Mesothelial cell of epicardium (in vitro differentiated cells): Measurements from ENCODE around the gene NR1D2. TPM values are rescaled to one million over a fixed set of nuclear protein-coding genes. Genes with fewer than 3 reads are reported as not detected.

ENCODE experiments used
- DNase-seq, 2 experiments: peaks; one replicate each; pipeline ENCODE4 v3.0.0; 2021; ENCODE audit warnings: low spot score in 2 of 2; ENCODE audit not compliant: unreplicated experiment in 2 of 2
- H3K27ac Mint-ChIP-seq: 2 replicates; pipeline ENCODE4 v1.8.0; 2021; ENCODE audit warnings: mixed read lengths
- H3K27me3 Mint-ChIP-seq: 2 replicates; pipeline ENCODE4 v1.8.0; 2021; ENCODE audit warnings: low read depth, mixed read lengths
- H3K36me3 Mint-ChIP-seq: 2 replicates; pipeline ENCODE4 v1.8.0; 2021; ENCODE audit warnings: mixed read lengths
- H3K4me1 Mint-ChIP-seq: 2 replicates; pipeline ENCODE4 v1.8.0; 2021; ENCODE audit warnings: mixed read lengths
- H3K4me3 Mint-ChIP-seq: 2 replicates; pipeline ENCODE4 v1.8.0; 2021; ENCODE audit warnings: mild to moderate bottlenecking, moderate library complexity, mixed read lengths
- H3K9me3 Mint-ChIP-seq: 2 replicates; pipeline ENCODE4 v1.8.0; 2021; ENCODE audit warnings: mixed read lengths
- total RNA-seq: library from RNA; stranded (reverse); gene quantifications from 3 replicates; pipeline ENCODE4 v1.2.1, GENCODE V29; 2021
- TF ChIP-seq, protein P1 (sequence below): fragments of 200-600 bp; sonication (generic); IDR thresholded peaks from one replicate; pipeline ENCODE4 v1.5.0; 2021; ENCODE audit warnings: antibody characterized with exemption; ENCODE audit not compliant: unreplicated experiment

The NR1D2 gene
- total RNA-seq, 1 donor from 2014 or later: 29.2 TPM

DNA sequence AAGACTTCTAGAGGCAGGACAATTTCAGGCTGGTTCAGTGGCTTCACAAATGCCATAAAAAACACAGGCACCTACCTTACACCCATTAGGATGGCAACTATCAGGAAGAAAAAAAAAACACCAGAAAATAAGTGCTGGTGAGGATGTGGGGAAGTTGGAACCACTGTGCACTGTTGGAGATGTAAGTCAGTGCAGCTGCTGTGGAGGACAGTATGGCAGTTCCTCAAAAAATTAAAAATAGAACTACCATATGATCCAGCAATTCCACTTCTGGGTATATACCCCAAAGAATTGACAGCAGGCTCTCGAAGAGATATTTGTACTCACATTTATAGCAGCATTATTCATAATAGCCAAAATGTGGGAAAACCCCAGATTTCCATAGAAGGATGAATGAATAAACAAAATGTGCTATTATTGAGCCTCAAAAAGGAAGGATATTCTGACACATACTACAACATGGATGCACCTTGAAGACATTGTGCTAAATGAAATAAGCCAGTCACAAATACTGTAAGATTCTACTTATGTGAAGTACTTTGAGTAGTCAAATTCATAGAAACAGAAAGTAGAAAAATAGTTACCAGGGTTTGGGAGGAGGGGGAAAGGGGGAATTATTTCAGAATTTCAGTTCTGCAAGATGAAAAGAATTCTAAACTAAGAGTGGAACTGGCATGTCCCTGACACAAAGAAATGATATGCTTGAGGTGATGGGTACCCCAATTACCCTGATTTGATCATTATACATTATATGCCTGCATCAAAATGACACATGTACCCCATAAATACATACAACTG lies 40.9 kb downstream of the NR1D2 start:
- no peaks in the 10 kb centered on the region for H3K27me3 Mint-ChIP-seq
- TF ChIP-seq, protein P1, sequence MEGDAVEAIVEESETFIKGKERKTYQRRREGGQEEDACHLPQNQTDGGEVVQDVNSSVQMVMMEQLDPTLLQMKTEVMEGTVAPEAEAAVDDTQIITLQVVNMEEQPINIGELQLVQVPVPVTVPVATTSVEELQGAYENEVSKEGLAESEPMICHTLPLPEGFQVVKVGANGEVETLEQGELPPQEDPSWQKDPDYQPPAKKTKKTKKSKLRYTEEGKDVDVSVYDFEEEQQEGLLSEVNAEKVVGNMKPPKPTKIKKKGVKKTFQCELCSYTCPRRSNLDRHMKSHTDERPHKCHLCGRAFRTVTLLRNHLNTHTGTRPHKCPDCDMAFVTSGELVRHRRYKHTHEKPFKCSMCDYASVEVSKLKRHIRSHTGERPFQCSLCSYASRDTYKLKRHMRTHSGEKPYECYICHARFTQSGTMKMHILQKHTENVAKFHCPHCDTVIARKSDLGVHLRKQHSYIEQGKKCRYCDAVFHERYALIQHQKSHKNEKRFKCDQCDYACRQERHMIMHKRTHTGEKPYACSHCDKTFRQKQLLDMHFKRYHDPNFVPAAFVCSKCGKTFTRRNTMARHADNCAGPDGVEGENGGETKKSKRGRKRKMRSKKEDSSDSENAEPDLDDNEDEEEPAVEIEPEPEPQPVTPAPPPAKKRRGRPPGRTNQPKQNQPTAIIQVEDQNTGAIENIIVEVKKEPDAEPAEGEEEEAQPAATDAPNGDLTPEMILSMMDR: no peak
- no peak for DNase-seq
- H3K36me3 Mint-ChIP-seq: no peaks in the 10 kb centered on the region
- H3K4me3 Mint-ChIP-seq: no peak overlapping the region
- no peak overlapping the region for H3K27ac Mint-ChIP-seq
- no peaks in the 10 kb centered on the region for H3K9me3 Mint-ChIP-seq
- H3K4me1 Mint-ChIP-seq: peaks cover 6% of the 10 kb centered on the region

DNA sequence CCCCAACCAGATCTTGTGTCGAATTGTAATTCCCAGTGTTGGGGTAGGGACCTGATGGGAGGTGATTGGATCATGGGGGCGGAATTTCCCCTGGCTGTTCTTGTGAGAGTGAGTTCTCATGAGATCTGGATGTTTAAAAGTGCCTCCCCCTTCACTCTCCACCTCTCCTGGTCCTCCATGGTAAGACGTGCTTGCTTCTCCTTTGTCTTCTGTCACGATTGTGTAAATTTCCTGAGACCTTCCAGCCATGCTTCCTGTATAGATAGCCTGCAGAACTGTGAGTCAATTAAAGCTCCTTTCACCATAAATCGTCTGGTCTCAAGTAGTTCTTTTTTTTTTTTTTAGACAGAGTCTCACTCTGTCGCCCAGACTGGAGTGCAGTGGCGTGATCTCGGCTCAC lies 42.3 kb downstream of the NR1D2 start:
- no peak overlapping the region for H3K27ac Mint-ChIP-seq
- TF ChIP-seq, protein P1: no peak
- H3K4me3 Mint-ChIP-seq: no peak overlapping the region
- H3K27me3 Mint-ChIP-seq: no peaks in the 10 kb centered on the region
- no peak for DNase-seq
- no peaks in the 10 kb centered on the region for H3K9me3 Mint-ChIP-seq
- H3K4me1 Mint-ChIP-seq: peaks cover 20% of the 10 kb centered on the region
- H3K36me3 Mint-ChIP-seq: no peaks in the 10 kb centered on the region

DNA sequence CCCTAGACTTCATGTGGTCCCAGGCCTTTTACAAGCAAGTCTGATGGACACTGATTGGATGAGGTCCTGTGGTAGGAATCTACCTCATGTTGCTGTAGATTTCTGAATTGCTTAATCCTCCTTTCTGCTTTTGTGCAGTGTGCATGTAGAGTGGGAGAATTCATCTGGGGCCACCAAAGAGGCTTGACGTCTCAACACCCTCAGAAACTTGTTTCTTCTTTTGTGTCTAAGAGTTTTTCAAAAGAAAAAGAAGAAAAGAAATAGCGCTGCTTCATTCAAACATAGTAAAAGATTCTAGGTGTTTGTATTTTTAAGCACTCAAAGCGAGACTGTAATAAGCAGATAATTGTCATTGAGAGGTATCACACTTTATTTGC lies 46.2 kb downstream of the NR1D2 start:
- peaks cover 46% of the 10 kb centered on the region for H3K4me1 Mint-ChIP-seq
- no peaks in the 10 kb centered on the region for H3K36me3 Mint-ChIP-seq
- H3K27me3 Mint-ChIP-seq: no peaks in the 10 kb centered on the region
- no peak overlapping the region for H3K4me3 Mint-ChIP-seq
- TF ChIP-seq, protein P1: no peak
- no peak overlapping the region for H3K27ac Mint-ChIP-seq
- no peak for DNase-seq
- H3K9me3 Mint-ChIP-seq: no peaks in the 10 kb centered on the region

DNA sequence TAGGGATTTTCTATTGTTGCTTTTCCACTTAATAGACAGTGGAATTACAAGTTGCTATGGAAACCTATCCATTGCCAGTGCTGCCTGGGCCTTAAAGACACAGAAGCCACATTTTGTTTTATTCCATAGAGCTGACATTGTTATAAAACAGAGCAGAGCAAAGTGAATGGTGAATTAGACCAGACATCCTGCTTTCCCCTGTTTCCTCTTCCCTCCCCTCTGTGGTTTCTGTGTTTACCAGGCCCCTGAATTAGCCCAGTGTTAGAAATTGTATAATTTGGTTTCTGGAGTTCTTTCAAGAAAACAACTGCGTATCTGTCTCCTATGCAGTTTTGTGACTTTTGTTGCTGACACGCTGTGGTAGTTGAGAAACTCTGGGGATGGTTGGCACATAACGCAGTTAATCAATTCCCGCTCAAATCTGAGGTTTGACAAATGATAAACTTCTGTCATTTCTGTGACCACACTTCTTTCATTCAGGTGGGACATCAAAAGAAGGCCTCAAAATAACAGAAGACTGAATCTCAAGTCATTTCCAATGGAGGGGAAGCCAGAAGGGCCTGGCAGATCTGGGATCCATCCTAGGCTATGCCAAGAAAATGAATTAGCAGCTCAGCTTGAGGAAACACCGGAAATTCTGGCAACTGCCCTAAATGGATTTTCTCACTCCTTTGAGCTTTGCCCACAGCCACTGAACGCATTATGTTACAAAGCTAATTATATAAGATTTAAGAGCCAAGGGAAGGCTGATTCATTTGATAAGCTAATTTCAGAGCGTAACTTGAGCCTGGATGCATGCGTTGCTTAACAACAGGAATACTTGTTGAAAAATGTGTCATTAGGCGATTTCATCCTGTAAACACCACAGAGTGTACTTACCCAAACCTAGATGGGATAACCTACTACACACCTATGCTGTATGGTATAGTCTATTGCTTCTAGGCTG lies 46.9 kb downstream of the NR1D2 start:
- TF ChIP-seq, protein P1: no peak
- DNase-seq: no peak
- no peak overlapping the region for H3K4me3 Mint-ChIP-seq
- H3K27ac Mint-ChIP-seq: peak overlapping the region; percentile 48
- no peaks in the 10 kb centered on the region for H3K9me3 Mint-ChIP-seq
- H3K4me1 Mint-ChIP-seq: peaks cover 53% of the 10 kb centered on the region
- H3K36me3 Mint-ChIP-seq: no peaks in the 10 kb centered on the region
- H3K27me3 Mint-ChIP-seq: no peaks in the 10 kb centered on the region

DNA sequence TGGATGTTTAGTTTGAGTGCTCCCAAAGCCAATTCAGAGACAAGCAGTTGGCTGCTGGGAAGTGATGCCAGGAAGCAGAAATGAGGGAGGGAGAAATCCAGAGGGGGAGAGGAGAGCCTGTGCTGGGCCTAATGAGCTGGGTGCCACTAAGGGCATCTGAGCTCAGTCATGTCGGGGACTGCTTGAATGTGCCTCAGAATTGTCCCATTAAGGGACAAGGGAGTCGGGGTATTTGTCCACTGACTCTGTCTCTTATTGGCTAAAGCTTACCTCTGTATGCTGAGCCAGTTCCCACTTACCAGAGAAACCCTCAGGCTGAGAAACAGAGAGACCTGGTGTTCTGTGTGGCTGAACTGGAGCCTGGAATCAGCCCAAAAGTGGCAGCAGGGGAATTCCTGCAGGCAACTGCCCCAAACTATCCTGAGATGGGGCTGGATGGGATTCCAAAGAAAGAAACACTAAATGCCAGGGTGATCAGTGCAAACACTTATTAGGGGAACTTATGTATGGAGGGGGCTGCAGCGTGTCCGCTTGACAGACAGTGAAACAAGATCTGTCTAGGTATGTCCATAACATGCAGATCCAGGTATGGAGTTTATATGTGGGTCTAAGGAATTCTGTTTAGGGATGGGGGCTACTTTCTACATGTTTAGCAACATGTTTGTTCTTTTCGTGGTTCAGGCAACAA lies 48.6 kb downstream of the NR1D2 start:
- TF ChIP-seq, protein P1: no peak
- H3K27me3 Mint-ChIP-seq: no peaks in the 10 kb centered on the region
- no peak for DNase-seq
- no peaks in the 10 kb centered on the region for H3K36me3 Mint-ChIP-seq
- peak overlapping the region; percentile 40 for H3K27ac Mint-ChIP-seq
- H3K4me3 Mint-ChIP-seq: no peak overlapping the region
- H3K9me3 Mint-ChIP-seq: no peaks in the 10 kb centered on the region
- H3K4me1 Mint-ChIP-seq: peaks cover 53% of the 10 kb centered on the region
